ENCODE data around the gene DRD5. TPM values are rescaled to one million over a fixed set of nuclear protein-coding genes. Genes with fewer than 3 reads are reported as not detected.

The DRD5 gene
- total RNA-seq, 1 experiment from 2014 or later, result not detected

- no peak for DNase-seq (ENCODE audit: low read depth)
These were observed 34.9 kb downstream of the DRD5 start for GRCh38 chr4:9816285-9816684.

GRCh38 chr4:9820343-9820742 is 38.9 kb downstream of the DRD5 start:
- DNase-seq (ENCODE audit: low read depth), result no peak

- no peak for DNase-seq (ENCODE audit: low read depth)
These were observed 43.6 kb downstream of the DRD5 start for GRCh38 chr4:9825049-9825448.

- DNase-seq (ENCODE audit: low read depth), result no peak
These were observed 45.1 kb downstream of the DRD5 start for GRCh38 chr4:9826551-9826950.

GRCh38 chr4:9832640-9833039 is 51.2 kb downstream of the DRD5 start:
- DNase-seq (ENCODE audit: low read depth), result no peak

GRCh38 chr4:9833421-9833820 is 52.0 kb downstream of the DRD5 start:
- no peak for DNase-seq (ENCODE audit: low read depth)

Other genes with a start within 250 kb of the DRD5 start
- gene SLC2A9, start 239.9 kb downstream of the DRD5 start, total RNA-seq (2014; rRNA removed; shearing (Covaris generic)), result 0.25 TPM in 1 of 2 replicates, not detected in the other

Data from M059J (cell line).